ENCODE measurements around the gene VTI1A. TPM values are rescaled to one million over a fixed set of nuclear protein-coding genes. Genes with fewer than 3 reads are reported as not detected.

The VTI1A gene
- total RNA-seq, 1 donor from 2014 or later, result 28.7 TPM

GRCh38 chr10:112679392-112679791 is 232.4 kb downstream of the VTI1A start:
- DNase-seq, result no peak

- no peak for DNase-seq
Measured at GRCh38 chr10:112680586-112680985, 233.6 kb downstream of the VTI1A start.

- no peak for DNase-seq
Measured at GRCh38 chr10:112687647-112688046, 240.6 kb downstream of the VTI1A start.

- peak; percentile 14 for DNase-seq
Measured at GRCh38 chr10:112689327-112690072, 242.5 kb downstream of the VTI1A start.

GRCh38 chr10:112695539-112695938 is 248.5 kb downstream of the VTI1A start:
- no peak for DNase-seq

GRCh38 chr10:112696592-112696991 is 249.6 kb downstream of the VTI1A start:
- DNase-seq, result no peak

GRCh38 chr10:112698133-112698817 is 251.3 kb downstream of the VTI1A start:
- DNase-seq, result peak; percentile 88

- DNase-seq, result peak; percentile 86
Measured at GRCh38 chr10:112698818-112699164, 251.8 kb downstream of the VTI1A start.

GRCh38 chr10:112700215-112700671 is 253.2 kb downstream of the VTI1A start:
- no peak for DNase-seq

GRCh38 chr10:112701211-112701877 is 254.3 kb downstream of the VTI1A start:
- DNase-seq, result peak; percentile 90

- no peak for DNase-seq
Measured at GRCh38 chr10:112701878-112702255, 254.9 kb downstream of the VTI1A start.

- DNase-seq, result no peak
Measured at GRCh38 chr10:112706577-112706976, 259.6 kb downstream of the VTI1A start.

- DNase-seq, result no peak
Measured at GRCh38 chr10:112708461-112708860, 261.4 kb downstream of the VTI1A start.

- DNase-seq, result no peak
Measured at GRCh38 chr10:112710528-112710927, 263.5 kb downstream of the VTI1A start.

- no peak for DNase-seq
Measured at GRCh38 chr10:112711366-112711765, 264.4 kb downstream of the VTI1A start.

GRCh38 chr10:112712536-112712935 is 265.5 kb downstream of the VTI1A start:
- no peak for DNase-seq

GRCh38 chr10:112713411-112713810 is 266.4 kb downstream of the VTI1A start:
- DNase-seq, result no peak

- DNase-seq, result no peak
Measured at GRCh38 chr10:112715581-112715980, 268.6 kb downstream of the VTI1A start.

GRCh38 chr10:112716076-112716475 is 269.1 kb downstream of the VTI1A start:
- DNase-seq, result no peak

- DNase-seq, result no peak
Measured at GRCh38 chr10:112716924-112717413, 270.0 kb downstream of the VTI1A start.

- no peak for DNase-seq
Measured at GRCh38 chr10:112720178-112720577, 273.2 kb downstream of the VTI1A start.

- no peak for DNase-seq
Measured at GRCh38 chr10:112721080-112721698, 274.2 kb downstream of the VTI1A start.

- DNase-seq, result no peak
Measured at GRCh38 chr10:112722758-112723157, 275.7 kb downstream of the VTI1A start.
